ENCODE data around the gene PBX4. TPM values are rescaled to one million over a fixed set of nuclear protein-coding genes. Genes with fewer than 3 reads are reported as not detected.

PBX4 gene
- total RNA-seq, 1 experiment from 2014 or later: 0.94 TPM

DNA sequence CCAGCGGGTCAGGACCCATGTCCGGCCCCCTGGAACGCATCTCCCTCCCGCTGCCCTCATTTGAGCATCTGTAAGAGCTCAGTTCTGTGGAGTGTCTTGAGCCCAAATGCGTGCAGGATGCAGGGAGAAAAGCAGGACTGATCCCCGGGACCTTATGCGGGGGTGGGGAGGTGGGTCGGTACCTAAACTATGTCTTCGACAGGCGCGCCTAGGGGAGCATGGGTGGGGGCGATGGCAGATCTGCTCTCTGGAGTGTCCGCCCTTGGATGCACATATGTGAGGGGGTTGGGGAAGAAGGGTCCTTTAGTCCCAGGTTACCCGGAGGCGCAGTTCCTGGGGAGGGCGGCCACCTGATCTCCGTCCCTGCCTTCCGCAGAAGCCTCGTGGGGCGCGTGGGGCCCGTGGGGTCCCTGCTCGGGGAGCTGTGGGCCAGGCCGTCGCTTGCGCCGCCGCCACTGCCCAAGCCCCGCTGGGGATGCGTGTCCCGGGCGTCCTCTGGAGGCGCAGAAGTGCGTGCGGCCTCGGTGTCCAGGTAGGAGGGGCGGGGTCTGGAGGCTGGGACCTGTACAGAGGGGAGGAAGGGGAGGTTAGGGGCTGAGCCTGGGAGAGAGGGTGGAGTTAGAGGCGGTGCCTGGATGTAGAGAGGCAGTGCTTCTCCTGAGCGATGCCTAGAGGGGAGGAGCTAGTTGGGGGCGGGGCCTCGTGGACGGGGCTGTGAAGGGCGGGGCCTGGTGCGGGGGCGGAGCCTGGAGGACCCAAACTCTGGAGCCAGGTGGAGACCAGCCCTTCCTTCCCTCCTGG lies 77.6 kb downstream of the PBX4 start:
- peak; percentile 41 for DNase-seq (ENCODE audit: low read depth)

DNA sequence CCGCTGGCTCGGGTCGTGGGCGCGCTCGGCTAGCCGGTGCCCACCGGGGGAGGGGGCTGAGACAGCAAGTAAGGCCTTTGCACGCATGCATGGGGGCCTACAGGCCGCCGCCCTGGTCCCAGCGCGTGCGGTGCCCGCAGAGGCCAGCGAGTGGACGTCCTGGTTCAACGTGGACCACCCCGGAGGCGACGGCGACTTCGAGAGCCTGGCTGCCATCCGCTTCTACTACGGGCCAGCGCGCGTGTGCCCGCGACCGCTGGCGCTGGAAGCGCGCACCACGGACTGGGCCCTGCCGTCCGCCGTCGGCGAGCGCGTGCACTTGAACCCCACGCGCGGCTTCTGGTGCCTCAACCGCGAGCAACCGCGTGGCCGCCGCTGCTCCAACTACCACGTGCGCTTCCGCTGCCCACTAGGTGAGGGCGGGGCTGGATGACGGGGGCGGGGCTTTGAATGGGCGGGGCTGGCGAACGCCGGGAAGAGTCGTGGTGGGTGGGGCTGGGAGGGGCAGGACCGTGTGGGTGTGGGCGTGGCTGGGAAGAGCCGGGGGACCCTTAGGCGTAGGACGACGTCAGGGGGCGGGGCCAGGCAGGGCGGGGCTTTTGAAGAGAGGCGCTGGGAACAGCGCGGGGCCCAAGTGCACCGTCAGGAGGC lies 78.3 kb downstream of the PBX4 start:
- no peak for DNase-seq (ENCODE audit: low read depth)

DNA sequence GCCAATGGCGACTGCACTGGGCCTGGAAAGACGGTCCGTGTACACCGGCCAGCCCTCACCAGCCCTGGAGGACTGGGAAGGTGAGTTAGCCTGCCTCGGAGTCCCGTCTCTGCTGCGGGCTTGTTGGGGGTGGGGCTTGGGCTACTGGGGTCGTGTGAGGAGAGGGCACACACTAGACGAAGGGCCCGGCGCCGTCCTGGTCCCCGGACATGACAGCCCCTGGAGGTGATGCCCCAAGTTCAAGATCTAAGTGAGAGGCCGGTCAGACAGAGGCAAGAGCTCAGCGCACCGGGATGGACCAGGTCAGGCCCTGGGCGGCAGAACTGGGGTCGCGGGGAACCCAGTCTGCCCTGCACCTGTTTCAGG lies 78.8 kb downstream of the PBX4 start:
- DNase-seq (ENCODE audit: low read depth): no peak

DNA sequence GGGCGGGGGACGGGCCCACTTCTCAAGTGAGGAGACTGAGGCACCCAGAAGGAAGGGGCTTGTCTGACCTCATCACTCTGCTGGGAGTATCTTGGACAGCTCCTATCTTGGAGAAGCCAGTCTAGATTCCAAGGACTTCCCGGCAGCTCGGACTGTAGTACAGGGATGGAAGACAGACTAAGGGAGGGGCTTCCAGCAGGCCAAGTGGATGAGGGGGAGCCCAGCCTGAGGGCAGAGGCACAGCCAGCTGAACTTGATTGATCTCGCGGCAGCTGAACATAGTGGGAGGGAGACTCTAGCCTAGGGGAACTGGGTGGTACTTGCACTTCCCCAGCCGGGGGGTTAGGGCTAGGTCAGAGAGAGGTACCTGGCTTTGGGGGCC lies 79.7 kb downstream of the PBX4 start:
- peak; percentile 21 for DNase-seq (ENCODE audit: low read depth)

DNA sequence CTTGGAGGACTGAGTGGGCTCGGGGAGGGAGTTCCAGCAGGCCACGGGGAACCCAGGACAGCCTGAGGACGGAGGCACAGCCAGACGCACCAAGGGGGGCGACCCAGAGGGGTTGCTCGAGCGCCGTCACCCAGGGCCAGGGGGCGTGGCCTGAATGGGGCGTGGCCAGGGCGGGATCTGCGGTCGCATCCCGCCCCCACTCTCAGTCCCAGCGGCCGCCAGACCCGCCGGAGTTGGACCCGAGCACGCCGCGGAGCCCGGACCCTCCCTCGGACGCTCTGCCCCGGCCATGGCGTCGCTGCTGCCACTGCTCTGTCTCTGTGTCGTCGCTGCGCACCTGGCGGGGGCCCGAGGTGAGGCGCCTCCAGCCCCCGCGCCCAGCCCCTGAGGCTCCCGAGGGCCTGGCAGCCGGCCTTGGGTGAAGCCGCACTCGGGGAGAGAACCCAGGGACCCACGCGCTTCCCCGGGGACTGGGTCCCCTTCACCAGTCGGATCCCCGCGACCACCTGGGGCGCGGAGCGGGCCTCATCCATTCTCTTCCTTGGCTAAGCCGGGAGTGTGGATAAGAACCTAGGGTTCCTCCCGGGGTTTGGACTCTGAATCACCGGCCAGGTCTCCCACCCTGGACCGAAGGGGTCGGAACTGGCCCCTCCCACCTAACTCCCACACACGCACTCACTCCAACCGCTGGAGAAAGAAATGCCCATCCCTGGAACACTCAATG lies 80.3 kb downstream of the PBX4 start, which contains the start of gene CILP2:
TSS of gene CILP2 (plus strand) at position 205 of the 724 bp plus-strand sequence. CDS start at position 290, 85 bp downstream.
- DNase-seq (ENCODE audit: low read depth): no peak

DNA sequence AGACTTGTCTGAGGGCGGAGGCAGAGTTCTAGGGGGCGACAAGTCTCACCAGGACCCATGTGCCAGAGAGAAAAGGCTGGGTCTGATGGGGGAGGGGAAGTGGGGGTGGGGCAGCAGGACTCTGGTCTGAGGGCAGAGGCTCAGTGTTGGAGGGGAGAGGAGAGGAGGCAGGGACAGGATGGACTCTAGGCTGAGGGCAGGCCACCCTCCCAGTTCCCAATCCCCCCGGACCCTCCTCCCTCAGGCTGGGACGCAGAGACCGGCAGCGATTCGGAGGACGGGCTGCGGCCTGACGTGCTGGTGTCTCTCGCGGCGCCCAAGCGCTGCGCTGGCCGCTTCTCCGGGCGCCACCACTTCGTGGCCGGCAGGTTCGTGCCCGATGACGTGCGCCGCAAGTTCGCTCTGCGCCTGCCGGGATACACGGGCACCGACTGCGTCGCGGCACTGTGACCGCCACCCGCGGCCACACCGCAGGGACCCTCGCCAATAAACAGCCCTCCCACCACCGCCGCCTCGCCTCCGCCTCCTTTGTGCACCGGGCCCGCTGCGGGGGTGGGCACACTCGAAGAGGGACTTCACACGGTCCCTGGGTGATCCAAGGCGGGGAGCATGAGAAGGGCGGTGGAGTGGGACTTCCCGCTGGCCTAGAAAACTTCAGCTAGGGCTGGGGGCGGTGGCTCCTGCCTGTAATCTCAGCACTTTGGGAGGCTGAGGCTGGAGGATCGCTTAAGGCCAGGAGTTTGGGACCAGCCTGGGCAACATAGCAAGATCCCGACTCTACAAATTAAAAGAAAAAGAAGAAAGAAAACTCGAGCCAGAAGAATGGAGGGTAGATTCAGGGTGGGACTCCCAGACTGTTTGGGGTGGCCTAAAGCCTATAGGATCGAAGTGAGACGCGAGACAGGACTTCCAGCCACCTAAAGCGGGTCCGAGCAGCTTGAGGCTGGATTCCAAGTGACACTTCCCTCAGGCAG lies 81.1 kb downstream of the PBX4 start:
- no peak for DNase-seq (ENCODE audit: low read depth)

DNA sequence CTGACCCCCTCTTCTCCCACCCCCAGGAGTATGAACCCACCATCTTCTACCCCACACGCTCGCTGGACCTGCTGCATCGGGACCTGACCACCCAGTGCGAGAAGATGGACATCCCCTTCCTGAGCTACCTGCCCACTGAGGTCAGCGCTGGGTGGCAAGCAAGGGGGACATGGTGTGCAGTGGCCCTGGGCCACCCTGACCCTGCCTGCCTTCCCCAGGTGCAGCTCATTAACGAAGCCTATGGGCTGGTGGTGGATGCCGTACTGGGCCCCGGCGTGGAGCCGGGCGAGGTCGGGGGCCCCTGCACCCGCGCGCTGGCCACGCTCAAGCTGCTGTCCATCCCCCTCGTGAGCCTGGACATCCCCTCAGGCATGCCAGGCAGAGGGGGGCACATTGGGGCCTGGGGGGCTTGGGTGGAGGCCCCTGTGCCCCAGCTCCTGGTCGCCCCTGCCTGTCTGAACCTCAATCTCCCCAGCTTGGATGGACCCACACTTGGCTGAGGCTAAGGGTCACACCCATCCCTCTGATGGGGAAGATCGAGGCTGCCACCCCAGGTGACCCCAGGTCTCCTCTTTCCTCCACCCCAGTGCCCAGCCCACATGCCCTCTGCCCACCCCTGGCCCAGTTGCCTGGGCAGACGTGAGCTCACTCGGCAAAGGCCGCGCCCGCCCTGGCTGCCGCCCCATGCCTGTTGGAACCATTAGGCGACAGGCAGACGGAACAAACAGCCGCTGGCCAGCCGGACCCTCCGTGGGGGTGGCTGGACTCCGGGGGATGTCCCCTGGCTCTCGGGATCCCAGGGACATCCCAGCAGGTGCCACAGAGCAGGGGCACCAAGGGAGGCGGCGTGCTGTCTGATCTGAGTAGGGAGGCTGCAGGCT lies 82.9 kb downstream of the PBX4 start:
- DNase-seq (ENCODE audit: low read depth): no peak

DNA sequence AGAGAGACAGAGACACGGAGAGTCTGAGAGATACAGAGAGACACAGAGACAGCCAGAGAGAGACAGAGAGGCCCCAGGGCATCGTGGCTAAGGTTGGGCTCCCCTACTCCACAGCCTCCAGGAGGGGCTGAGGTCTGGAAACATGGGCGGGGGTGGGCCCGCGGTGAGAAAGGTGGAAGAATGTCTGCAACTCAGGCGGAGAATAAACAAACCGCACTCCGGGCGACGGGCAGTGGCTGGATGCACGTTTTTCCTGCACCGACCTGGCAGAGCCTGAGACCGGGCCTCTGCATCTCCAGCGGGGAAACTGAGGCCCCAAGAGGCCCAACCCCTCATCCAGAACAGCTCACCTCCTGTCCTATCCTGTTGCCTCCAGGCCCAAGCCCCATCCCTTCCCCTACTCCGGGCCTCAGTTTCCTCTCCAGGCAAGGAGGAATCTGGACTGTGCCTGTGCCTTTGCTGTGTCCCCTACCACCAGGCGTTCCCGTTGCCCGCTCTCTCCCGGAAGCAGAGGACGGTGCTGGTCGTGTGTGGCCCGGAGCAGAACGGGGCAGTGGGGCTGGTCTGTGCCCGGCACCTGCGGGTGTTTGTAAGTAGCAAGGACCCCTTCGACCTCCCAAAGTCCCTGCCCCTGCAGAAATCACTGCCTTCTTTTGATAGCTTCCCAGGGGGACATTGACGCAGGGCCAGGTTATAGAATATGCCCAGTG lies 83.8 kb downstream of the PBX4 start:
- no peak for DNase-seq (ENCODE audit: low read depth)

DNA sequence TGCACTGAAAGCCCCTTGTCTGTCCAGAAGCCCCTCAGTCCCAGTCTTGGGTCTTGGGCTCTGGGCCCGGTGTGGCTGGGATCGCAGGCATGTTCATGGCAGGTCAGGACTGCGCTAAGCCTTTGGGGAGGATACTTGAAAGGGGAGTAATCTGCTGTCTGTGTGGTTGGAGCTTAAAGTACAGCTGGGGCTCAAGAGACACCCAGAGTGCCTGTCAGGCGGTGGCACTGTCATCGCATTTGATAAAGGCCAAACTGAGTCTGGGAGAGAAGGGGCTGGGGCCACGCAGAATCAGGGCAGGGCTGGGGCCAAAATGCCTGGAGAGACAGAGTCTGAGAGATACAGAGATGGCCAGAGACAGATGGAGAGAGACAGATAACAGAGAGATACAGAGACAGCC lies 84.6 kb downstream of the PBX4 start:
- DNase-seq (ENCODE audit: low read depth): no peak

DNA sequence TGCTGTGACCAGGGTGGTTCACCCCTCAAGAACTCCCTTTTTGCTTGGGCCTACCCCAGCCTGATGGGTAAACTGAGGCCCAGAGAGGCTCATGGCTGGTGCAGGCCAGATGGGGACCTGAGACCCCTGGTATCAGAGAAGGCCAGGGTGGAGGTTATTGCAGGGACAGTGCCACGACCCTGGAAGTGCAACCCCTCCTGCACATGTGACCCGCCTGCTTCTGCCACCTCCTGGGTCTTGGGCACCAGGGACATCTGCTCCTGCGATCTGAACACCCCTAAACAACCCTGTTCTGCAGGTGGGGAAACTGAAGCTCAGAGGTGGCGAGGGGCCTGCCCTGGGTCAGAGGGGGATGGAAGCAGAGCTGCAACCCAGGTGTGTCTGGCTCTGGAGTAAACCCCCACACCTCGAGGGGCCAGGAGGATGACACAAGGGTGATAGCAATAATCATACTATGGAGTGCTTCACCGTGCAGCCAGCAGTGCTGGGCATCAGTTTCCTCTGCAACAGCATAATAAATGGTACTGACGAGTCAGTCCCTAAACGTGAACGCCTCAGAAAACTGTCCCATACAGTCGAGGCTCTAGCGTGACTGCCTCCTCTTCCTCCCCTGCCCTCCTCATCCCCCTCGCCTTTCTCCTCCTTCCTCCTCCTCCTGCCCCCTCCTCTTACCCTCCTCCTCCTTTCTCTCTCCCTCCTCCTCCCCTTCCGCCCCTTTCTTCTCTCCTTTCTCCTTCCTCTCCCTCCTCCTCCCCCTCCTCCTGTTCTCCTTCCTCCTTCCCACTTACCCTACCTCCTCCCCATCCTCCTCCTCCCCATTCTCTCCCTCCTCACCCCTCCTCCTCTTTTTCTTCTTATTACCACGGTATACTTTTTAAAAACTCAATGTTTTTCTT lies 85.4 kb downstream of the PBX4 start:
- no peak for DNase-seq (ENCODE audit: low read depth)

DNA sequence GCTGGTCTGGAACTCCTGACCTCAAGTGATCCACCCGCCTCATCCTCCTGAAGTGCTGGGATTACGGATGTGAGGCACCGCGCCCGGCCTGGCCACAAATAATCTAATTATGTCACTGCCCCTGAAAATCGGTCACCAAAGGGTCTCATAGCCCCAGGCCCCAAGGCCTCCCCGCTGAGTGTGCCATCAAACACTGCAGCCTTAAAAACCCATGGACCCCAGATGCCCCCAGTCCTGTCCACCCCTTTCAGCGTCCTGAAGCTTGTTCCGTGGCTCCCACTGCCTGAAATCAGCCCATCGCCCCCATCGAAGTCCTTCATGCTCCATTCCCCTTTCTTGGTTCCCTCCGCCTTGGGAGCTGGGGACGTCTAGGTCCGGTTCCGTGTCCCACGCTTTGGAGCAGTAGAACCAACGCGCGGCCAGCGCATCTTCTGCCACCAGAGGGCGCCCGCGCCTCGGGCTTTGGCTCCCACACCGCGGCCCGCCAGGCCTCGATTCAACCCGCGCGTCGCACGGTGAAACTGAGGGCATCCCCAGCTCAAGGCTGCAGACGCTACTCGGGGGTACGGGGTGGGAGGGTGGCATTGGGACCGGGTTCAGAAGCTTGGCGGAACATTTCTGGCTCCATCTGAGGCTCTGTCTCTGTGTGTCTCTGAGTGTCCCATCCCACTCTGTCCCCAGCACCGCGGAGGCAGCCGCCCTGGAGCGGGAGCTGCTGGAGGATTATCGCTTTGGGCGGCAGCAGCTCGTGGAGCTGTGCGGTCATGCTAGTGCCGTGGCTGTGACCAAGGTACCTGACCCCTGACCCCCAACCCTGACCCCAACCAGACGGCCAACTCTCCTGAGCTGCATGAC lies 86.3 kb downstream of the PBX4 start:
- peak; percentile 69 for DNase-seq (ENCODE audit: low read depth)

DNA sequence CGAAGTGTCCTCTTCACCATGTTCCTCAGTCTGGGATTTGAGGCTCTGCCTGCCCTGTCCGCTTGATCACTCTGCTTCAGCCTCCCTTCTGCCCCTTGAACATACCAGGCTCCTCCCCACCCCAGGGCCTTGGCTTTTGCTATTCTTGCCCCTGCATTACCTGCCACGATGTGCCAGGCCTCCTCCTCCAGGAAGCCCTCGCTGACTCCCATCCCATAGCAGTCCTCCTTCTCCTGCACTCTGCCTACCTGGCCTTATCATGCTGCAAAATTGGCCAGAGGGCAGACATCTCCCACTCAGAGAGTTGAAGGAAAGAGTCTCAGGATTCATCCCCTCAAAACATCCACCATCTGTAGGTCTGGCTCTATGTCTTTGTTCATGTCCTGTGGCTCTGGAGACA lies 87.6 kb downstream of the PBX4 start:
- no peak for DNase-seq (ENCODE audit: low read depth)

DNA sequence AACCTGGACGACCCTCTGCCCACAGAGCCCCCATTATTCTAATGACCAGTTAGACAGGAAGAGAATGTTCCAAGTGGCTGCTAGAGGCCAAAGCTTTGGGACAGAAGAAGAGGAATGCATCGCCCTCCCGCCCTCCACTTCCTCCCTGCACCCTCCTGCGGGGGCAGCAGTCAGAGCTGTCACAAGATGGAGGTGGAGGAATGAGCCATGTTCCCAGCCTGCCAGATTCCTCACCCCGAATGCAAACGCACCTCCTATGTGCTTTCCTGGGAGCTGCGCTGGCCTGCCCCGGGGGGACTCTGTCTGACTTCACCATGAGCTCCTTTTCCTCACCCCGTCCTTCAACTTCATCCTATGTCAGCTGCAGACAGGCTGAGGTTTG lies 88.1 kb downstream of the PBX4 start:
- no peak for DNase-seq (ENCODE audit: low read depth)

DNA sequence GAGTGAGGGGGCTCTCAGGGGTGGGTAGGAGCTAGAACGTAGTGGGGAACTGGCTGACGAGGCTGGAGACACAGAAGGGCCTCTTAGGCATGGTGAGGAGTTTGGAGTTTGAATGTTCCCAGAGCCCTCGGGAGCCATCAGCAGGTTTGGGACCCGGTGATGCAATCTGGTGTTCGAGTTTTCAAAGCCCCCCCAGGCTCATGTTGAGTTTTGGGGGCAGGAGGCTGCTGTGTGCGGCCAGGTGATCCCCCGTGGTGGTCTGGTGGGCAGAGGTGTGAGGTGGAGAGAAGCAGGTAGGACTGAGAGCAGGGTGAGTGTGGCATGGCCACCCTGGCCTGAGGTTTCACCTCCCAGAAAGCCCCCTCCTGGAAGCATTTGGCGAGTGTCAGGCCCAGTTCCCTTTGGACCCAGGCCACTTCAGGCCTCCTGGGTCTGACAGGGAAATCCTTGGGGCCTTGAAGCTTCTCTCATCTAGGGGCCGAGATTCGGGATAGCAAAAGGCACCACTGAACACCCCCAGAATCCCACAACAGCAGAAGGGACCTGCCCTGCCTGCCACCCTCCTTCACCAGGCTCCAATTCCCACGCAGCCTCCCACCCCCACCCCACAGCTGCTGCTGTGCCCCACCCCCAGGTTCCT lies 88.6 kb downstream of the PBX4 start:
- no peak for DNase-seq (ENCODE audit: low read depth)

DNA sequence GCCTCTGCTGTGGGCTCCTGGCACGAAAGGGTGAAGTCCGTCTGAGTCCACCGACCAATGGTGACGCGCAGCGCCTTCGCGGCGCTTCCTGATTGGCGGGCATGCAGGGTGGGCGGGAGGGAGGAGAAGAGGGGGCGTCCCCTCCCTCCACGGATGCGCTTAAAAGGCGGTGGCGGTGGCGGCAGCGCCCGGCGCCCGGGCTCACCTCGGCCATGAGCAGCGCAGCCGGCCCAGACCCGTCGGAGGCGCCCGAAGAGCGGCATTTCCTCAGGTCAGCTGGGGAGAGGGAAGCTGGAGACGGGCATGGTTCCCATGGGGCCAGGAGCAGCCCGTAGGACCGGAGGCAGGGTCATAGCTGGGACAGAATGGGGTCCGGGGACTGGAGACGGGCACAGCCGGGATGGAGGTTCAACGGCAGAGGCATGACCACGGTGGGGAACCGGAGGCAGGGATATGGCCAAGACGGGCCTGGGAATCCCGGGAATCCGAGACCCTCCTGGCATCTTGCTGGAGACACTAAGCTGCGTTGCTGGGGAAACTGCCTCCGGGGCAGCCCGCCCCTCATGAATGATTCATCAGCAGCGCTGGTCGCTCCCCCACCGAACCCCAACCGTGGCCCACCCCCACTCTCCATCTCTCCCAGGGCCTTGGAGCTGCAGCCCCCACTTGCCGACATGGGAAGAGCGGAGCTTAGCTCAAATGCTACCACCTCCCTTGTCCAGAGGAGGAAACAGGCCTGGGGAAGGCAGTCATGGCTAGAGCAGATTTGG lies 89.6 kb downstream of the PBX4 start, which contains the start of gene YJEFN3:
TSS of gene YJEFN3 (plus strand) at position 191 of the 770 bp plus-strand sequence. CDS start at position 213, 22 bp downstream.
- DNase-seq (ENCODE audit: low read depth): no peak
